HepG2 (cell line): Measurements from ENCODE around the gene RNF40. TPM values are rescaled to one million over a fixed set of nuclear protein-coding genes. Genes with fewer than 3 reads are reported as not detected.

Experiments
- ATAC-seq: fragments of 200-7000 bp; cut with Tn5 transposase; 3 replicates; pipeline ENCODE4 v1.9.1; 2020; ENCODE audit warnings: mild to moderate bottlenecking, moderate library complexity
- BruUV-seq: library from RNA; stranded (reverse); fragments of 400-500 nt; replicated peaks from 2 replicates; lab custom pipeline; 2021; lab: Mats Ljungman, UMichigan
- CTCF ChIA-PET: fragments of 300-600 bp; formaldehyde crosslinking; extraction: SDS; loops from one replicate; lab custom pipeline; 2021; ENCODE audit warnings: low total read pairs, inconsistent platforms, low intra/inter-chr PET ratio; lab: Yijun Ruan, JAX
- POLR2A ChIA-PET: fragments of 350-600 bp; sonication (Branson Sonifier 250); formaldehyde crosslinking; loops from one replicate; lab custom pipeline; 2020; ENCODE audit warnings: antibody characterized with exemption, inconsistent platforms; lab: Yijun Ruan, JAX
- DNase-seq: peaks from one replicate; pipeline ENCODE4 v3.0.0-alpha.2; 2015; ENCODE audit warnings: low spot score
- FAIRE-seq: peaks from 3 replicates; lab custom pipeline; 2011; peaks lifted over from hg19 to GRCh38; lab: Jason Lieb, UNC
- H2AFZ ChIP-seq: one replicate; pipeline ENCODE4 v1.6.1; 2011; ENCODE audit warnings: low read length, inconsistent platforms
- H3K27ac ChIP-seq: fragments of 300-600 bp; 3 replicates; pipeline ENCODE4 v1.8.0; 2011; ENCODE audit warnings: mixed run types, mild to moderate bottlenecking, mixed read lengths, low read length, inconsistent platforms; ENCODE audit not compliant: insufficient read depth; ENCODE audit errors: extremely low read length
- H3K27me3 ChIP-seq, 2 experiments: fragments of 200-600 bp in 1 of 2; 2 replicates in 1 of 2; 3 replicates in 1 of 2; pipeline versions ENCODE4 v1.6.0 to v1.8.0; 2011; ENCODE audit warnings: low read length in 2 of 2, mild to moderate bottlenecking in 2 of 2, moderate library complexity in 2 of 2, inconsistent platforms in 1 of 2; ENCODE audit not compliant: insufficient read depth in 2 of 2, control insufficient read depth in 1 of 2
- H3K36me3 ChIP-seq, 2 experiments: fragments of 200-600 bp in 1 of 2; replicated peaks in 1 of 2; 2 replicates in 1 of 2; 3 replicates in 1 of 2; pipeline versions ENCODE4 v1.5.1 to v1.8.0; 2011; ENCODE audit warnings: low read length in 2 of 2, inconsistent platforms in 1 of 2; ENCODE audit not compliant: insufficient read depth in 2 of 2, control insufficient read depth in 1 of 2
- H3K4me1 ChIP-seq: 2 replicates; pipeline ENCODE4 v1.5.1; 2012; ENCODE audit warnings: low read length, inconsistent platforms; ENCODE audit not compliant: insufficient read depth
- H3K4me2 ChIP-seq: 2 replicates; pipeline ENCODE4 v1.6.0; 2011; ENCODE audit warnings: low read depth, low read length, inconsistent platforms
- H3K4me3 ChIP-seq, 3 experiments: fragments of 200-600 bp in 1 of 3; sonication (generic), shearing (Covaris generic) in 1 of 3; replicated peaks in 1 of 3; 2 replicates each; pipeline ENCODE4 v1.5.1; 2011 to 2016; ENCODE audit warnings: low read length in 3 of 3, inconsistent platforms in 2 of 3, low read depth in 2 of 3, mild to moderate bottlenecking in 2 of 3, control low read depth in 1 of 3, mixed read lengths in 1 of 3; ENCODE audit not compliant: insufficient read depth in 1 of 3
- H3K79me2 ChIP-seq: one replicate; pipeline ENCODE4 v1.6.1; 2011; ENCODE audit warnings: low read length, inconsistent platforms; ENCODE audit not compliant: insufficient read depth
- H3K9ac ChIP-seq: 2 replicates; pipeline ENCODE4 v1.6.0; 2011; ENCODE audit warnings: mild to moderate bottlenecking, low read depth, low read length, inconsistent platforms; ENCODE audit not compliant: insufficient read depth
- H3K9me3 ChIP-seq: 2 replicates; pipeline ENCODE4 v1.5.1; 2012; ENCODE audit warnings: mild to moderate bottlenecking, low read length
- H4K20me1 ChIP-seq: 2 replicates; pipeline ENCODE4 v1.6.0; 2011; ENCODE audit warnings: inconsistent platforms, mild to moderate bottlenecking, low read length, moderate library complexity; ENCODE audit not compliant: insufficient read depth
- CCDC6 ChIP-seq: sonication (generic); formaldehyde crosslinking; IDR thresholded peaks from 2 replicates; pipeline ENCODE4 v1.8.1; 2022; ENCODE audit warnings: mild to moderate bottlenecking, missing genetic modification reagents, moderate library complexity
- ESRRA ChIP-seq: sonication (generic); formaldehyde crosslinking; IDR thresholded peaks from 2 replicates; pipeline ENCODE4 v1.5.1; 2020; ENCODE audit warnings: mild to moderate bottlenecking, low read depth, missing genetic modification reagents
- FOXM1 ChIP-seq: sonication (generic); formaldehyde crosslinking; IDR thresholded peaks from 2 replicates; pipeline ENCODE4 v1.5.0; 2020; ENCODE audit warnings: missing genetic modification reagents
- GPN1 ChIP-seq: sonication (generic); formaldehyde crosslinking; IDR thresholded peaks from 2 replicates; pipeline ENCODE4 v1.5.1; 2020; ENCODE audit warnings: missing genetic modification reagents, borderline replicate concordance
- KLF11 ChIP-seq: IDR thresholded peaks from 2 replicates; pipeline ENCODE4 v1.6.1; 2016; ENCODE audit warnings: missing compliant biosample characterization
- NR2C2 ChIP-seq: sonication (generic); formaldehyde crosslinking; IDR thresholded peaks from 2 replicates; pipeline ENCODE4 v1.4.0; 2020; ENCODE audit warnings: missing genetic modification reagents, mild to moderate bottlenecking, moderate library complexity, borderline replicate concordance
- USF2 ChIP-seq, 2 experiments: sonication (generic) in 1 of 2; formaldehyde crosslinking in 1 of 2; IDR thresholded peaks; 2 replicates each; pipeline versions ENCODE4 v1.5.1 to v1.6.1; 2011 to 2020; ENCODE audit warnings: borderline replicate concordance in 1 of 2, low read depth in 1 of 2, low read length in 1 of 2, mild to moderate bottlenecking in 1 of 2, missing genetic modification reagents in 1 of 2, moderate library complexity in 1 of 2
- WIZ ChIP-seq: sonication (generic); formaldehyde crosslinking; IDR thresholded peaks from 2 replicates; pipeline ENCODE4 v1.5.1; 2020; ENCODE audit warnings: mild to moderate bottlenecking, missing genetic modification reagents
- YEATS4 ChIP-seq: sonication (generic); formaldehyde crosslinking; IDR thresholded peaks from 2 replicates; pipeline ENCODE4 v1.4.0; 2020; ENCODE audit warnings: missing genetic modification reagents, borderline replicate concordance
- ZBTB42 ChIP-seq: sonication (generic); formaldehyde crosslinking; IDR thresholded peaks from 2 replicates; pipeline ENCODE4 v1.5.0; 2020; ENCODE audit warnings: mild to moderate bottlenecking, missing genetic modification reagents
- ZBTB43 ChIP-seq: sonication (generic); formaldehyde crosslinking; conservative IDR thresholded peaks from 2 replicates; pipeline ENCODE4 v1.4.0; 2020; ENCODE audit warnings: missing genetic modification reagents
- ZNF567 ChIP-seq: sonication (generic); formaldehyde crosslinking; IDR thresholded peaks from 2 replicates; pipeline ENCODE4 v1.8.1; 2023; ENCODE audit warnings: mild to moderate bottlenecking, missing genetic modification reagents, borderline replicate concordance
- ZNF775 ChIP-seq: sonication (generic); formaldehyde crosslinking; IDR thresholded peaks from 2 replicates; pipeline ENCODE4 v1.4.0; 2020; ENCODE audit warnings: missing genetic modification reagents, mild to moderate bottlenecking, moderate library complexity, borderline replicate concordance
- ZNF784 ChIP-seq: sonication (generic); formaldehyde crosslinking; IDR thresholded peaks from 2 replicates; pipeline ENCODE4 v1.5.1; 2020; ENCODE audit warnings: missing genetic modification reagents, mild to moderate bottlenecking, borderline replicate concordance
- WGBS: methylation state at CpG from one replicate; pipeline ENCODE4 v1.1.6; 2017; ENCODE audit warnings: low lambda C conversion rate; 5-methylcytosine and 5-hydroxymethylcytosine counted together
- in situ Hi-C: cut with HindIII; loops from 2 replicates; pipeline ENCODE4 v1.10.0; 2017; ENCODE audit warnings: low pct_unique_long_range_greater_than_20kb; ENCODE audit not compliant: extremely low pct_ligation_motif_present
- intact Hi-C: fragments of 100-400 bp; cut with micrococcal nuclease; formaldehyde crosslinking; loops from one replicate; pipeline ENCODE4 v1.10.0; 2022; ENCODE audit not compliant: unreplicated experiment
- polyA plus RNA-seq, 8 experiments: library from polyadenylated mRNA; depleted of rRNA in 3 of 8; stranded (reverse) in 7 of 8; unstranded in 1 of 8; fragments of >200 nt; fragmentation: Illumina TruSeq in 4 of 8; extraction: Trizol in 4 of 8; gene quantifications; 2 replicates each; pipeline versions ENCODE4 v1.2.1 to v1.2.3, GENCODE V29; 2011 to 2016; ENCODE audit warnings: low read depth in 4 of 8, missing spikeins in 1 of 8, mixed read lengths in 1 of 8; ENCODE audit not compliant: insufficient read depth in 1 of 8
- total RNA-seq, 5 experiments: library from RNA; depleted of rRNA; stranded (reverse); fragments of >200 nt; fragmentation: Illumina TruSeq; extraction: Trizol; gene quantifications; 2 replicates each; pipeline ENCODE4 v1.2.3, GENCODE V29; 2016; ENCODE audit warnings: low read depth in 1 of 5
- TF ChIP-seq, protein P1 (sequence below): sonication (generic); formaldehyde crosslinking; IDR thresholded peaks from 2 replicates; pipeline ENCODE4 v1.8.0; 2022; ENCODE audit warnings: mild to moderate bottlenecking, missing genetic modification reagents, borderline replicate concordance

RNF40 gene
- total and polyA plus RNA-seq, 2 of the 13 experiments (the other 11 are each of a cell fraction or from before 2014, with no cell fraction given): 84.0 to 85.6 TPM

DNA sequence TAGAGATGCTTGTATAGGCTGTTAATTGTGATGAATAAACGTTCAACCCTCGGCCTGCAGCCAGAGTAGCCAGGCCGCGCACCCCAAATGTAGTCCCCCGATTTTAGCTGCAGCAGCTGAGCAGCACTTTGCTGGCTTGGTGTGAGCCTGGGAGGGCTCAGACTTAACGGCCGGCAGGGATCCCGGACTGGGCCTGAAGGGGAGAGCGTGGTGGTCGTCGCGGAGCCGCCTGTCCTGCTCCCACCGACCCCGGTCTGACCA lies 12.9 kb downstream of the RNF40 start (continued):
- TF ChIP-seq USF2 (IDR thresholded peaks at IDR 0.05; ENCODE audit: low read depth, low read length) (peak; percentile 2; the same call in 1 of the 2 replicates), USF2 (CRISPR knock-in tag; IDR thresholded peaks at IDR 0.05; ENCODE audit: borderline replicate concordance) (no peak), WIZ (CRISPR knock-in tag) (no peak), ESRRA (peak; percentile 18), GPN1 (peak; percentile 65; the same call in 1 of the 2 replicates), NR2C2 (CRISPR knock-in tag) (no peak)
- TF ChIP-seq, protein P1, sequence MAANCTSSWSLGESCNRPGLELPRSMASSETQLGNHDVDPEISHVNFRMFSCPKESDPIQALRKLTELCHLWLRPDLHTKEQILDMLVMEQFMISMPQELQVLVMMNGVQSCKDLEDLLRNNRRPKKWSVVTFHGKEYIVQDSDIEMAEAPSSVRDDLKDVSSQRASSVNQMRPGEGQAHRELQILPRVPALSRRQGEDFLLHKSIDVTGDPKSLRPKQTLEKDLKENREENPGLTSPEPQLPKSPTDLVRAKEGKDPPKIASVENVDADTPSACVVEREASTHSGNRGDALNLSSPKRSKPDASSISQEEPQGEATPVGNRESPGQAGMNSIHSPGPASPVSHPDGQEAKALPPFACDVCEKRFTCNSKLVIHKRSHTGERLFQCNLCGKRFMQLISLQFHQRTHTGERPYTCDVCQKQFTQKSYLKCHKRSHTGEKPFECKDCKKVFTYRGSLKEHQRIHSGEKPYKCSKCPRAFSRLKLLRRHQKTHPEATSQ: no peak

GRCh38 chr16:30775392-30776188 lies 13.5 kb downstream of the RNF40 start:
- Histone ChIP-seq H3K36me3 (peaks cover 22 to 41% of the 10 kb centered on the region in 2 experiments), H2AFZ (no peak overlapping the region), H3K4me3 (peak overlapping the region; percentile 63 to 88 (median 75)), H3K9ac (peak overlapping the region; percentile 92), H3K27ac (peak overlapping the region; percentile 89), H3K4me2 (peak overlapping the region; percentile 95), H3K27me3 (no peaks in the 10 kb centered on the region; a peak in 1 of 5 replicates), H3K79me2 (peaks cover 9% of the 10 kb centered on the region), H3K9me3 (no peaks in the 10 kb centered on the region), H3K4me1 (peaks cover 36% of the 10 kb centered on the region), H4K20me1 (no peaks in the 10 kb centered on the region; the same call in 1 of the 2 replicates)
- TSS peak; percentile 61 for BruUV-seq
- CTCF ChIA-PET: no interaction called here
- FAIRE-seq (peak; percentile 96), DNase-seq (peak; percentile 83), ATAC-seq (peak; percentile 84)
- intact Hi-C loops (loop anchor here (1.0 to 5.0 kb wide), 2 partner anchors 27 to 37 kb away; partner anchors contain the start of gene PHKG2), in situ Hi-C loops (no loop called here)
- POLR2A ChIA-PET: interaction anchor here (0.6 to 2.2 kb wide), 17 partner anchors 9 to 342 kb away, joined by 3 to 34 read pairs (median 7); partner anchors contain the start of genes FBRS, FBXL19, KAT8 and PHKG2
- under 1% methylated on average over 45 of the region's 81 CpGs for WGBS
- TF ChIP-seq FOXM1 (no peak), ZNF784 (CRISPR knock-in tag) (peak; percentile 90; the same call in 1 of the 2 replicates), ZBTB42 (peak; percentile 83; the same call in 1 of the 2 replicates), ESRRA (peak; percentile 76), ZNF775 (CRISPR knock-in tag) (no peak; the same call in 1 of the 2 replicates), YEATS4 (CRISPR knock-in tag) (peak; percentile 98), CCDC6 (CRISPR knock-in tag) (peak; percentile 17), KLF11 (peak; percentile 86; the same call in 1 of the 2 replicates), ZNF567 (peak; percentile 91), ZBTB43 (CRISPR knock-in tag) (no peak; the same call in 1 of the 2 replicates)
